Esophagus (tissue), 2 donors: Measurements from ENCODE around the gene NEK11. TPM values are rescaled to one million over a fixed set of nuclear protein-coding genes. Genes with fewer than 3 reads are reported as not detected.
"Not testable (repeated sequence)": the region's sequence is repeated elsewhere in the genome, so short reads cannot be mapped to it uniquely, and the experiment has no call there.

Experiments
- H3K27ac ChIP-seq, 2 donors: one replicate each; pipeline ENCODE4 v1.5.1; 2013; ENCODE audit warnings: low read depth in 2 of 2, mild to moderate bottlenecking in 2 of 2, inconsistent platforms in 1 of 2, low read length in 1 of 2, moderate library complexity in 1 of 2
- H3K27me3 ChIP-seq, 2 donors: one replicate each; pipeline ENCODE4 v1.6.1; 2013; ENCODE audit warnings: low read length in 2 of 2, control low read depth in 1 of 2, mild to moderate bottlenecking in 1 of 2; ENCODE audit not compliant: insufficient read depth in 2 of 2, control insufficient read depth in 1 of 2
- H3K36me3 ChIP-seq, 2 donors: one replicate each; pipeline ENCODE4 v1.6.1; 2013; ENCODE audit warnings: low read length in 1 of 2; ENCODE audit not compliant: control insufficient read depth in 2 of 2, insufficient read depth in 2 of 2
- H3K4me1 ChIP-seq, 2 donors: one replicate each; pipeline ENCODE4 v1.6.1; 2013; ENCODE audit warnings: low read length in 1 of 2; ENCODE audit not compliant: control insufficient read depth in 2 of 2, insufficient read depth in 2 of 2
- H3K4me3 ChIP-seq, 2 donors: one replicate each; pipeline ENCODE4 v1.5.1; 2013; ENCODE audit warnings: low read length in 2 of 2, mild to moderate bottlenecking in 2 of 2, low read depth in 1 of 2, moderate library complexity in 1 of 2
- H3K9me3 ChIP-seq, 2 donors: one replicate each; pipeline ENCODE4 v1.6.1; 2013; ENCODE audit warnings: mild to moderate bottlenecking in 2 of 2, low read depth in 1 of 2, low read length in 1 of 2, moderate library complexity in 1 of 2; ENCODE audit not compliant: control insufficient read depth in 2 of 2, insufficient read depth in 1 of 2
- WGBS, 2 donors: extraction: QIAGEN DNeasy Blood & Tissue Kit; methylation state at CpG; one replicate each; pipeline ENCODE4 v1.1.7; 2013; 5-methylcytosine and 5-hydroxymethylcytosine counted together
- polyA plus RNA-seq, 2 donors: library from polyadenylated mRNA; stranded (reverse); fragments of 200-250 nt; gene quantifications; one replicate each; pipeline ENCODE4 v1.2.3, GENCODE V29; 2013
- donor health status: healthy with polysubstance abuse.
- donor health status: Bipolar disorder and iron deficiency.

The NEK11 gene
- polyA plus RNA-seq, 2 donors = 1.2 to 1.5 TPM

- H3K9me3 ChIP-seq = no peaks in the 10 kb centered on the region
- H3K27me3 ChIP-seq = no peaks in the 10 kb centered on the region
- no peaks in the 10 kb centered on the region for H3K4me1 ChIP-seq
- WGBS, 2 donors = 54 to 77% methylated on average over 1 of the region's 1 CpG
- H3K4me3 ChIP-seq = no peak overlapping the region
- no peak overlapping the region for H3K27ac ChIP-seq
- H3K36me3 ChIP-seq = no peaks in the 10 kb centered on the region
Measured at GRCh38 chr3:131036200-131036816, 9.6 kb downstream of the NEK11 start.

- no peaks in the 10 kb centered on the region for H3K4me1 ChIP-seq
- H3K27ac ChIP-seq = no peak overlapping the region
- no peaks in the 10 kb centered on the region for H3K27me3 ChIP-seq
- H3K36me3 ChIP-seq = no peaks in the 10 kb centered on the region
- no peak overlapping the region for H3K4me3 ChIP-seq
- no peaks in the 10 kb centered on the region for H3K9me3 ChIP-seq
- WGBS, 2 donors = 94 to 99% methylated on average over 5 of the region's 5 CpGs
Measured at GRCh38 chr3:131036986-131037385, 10.3 kb downstream of the NEK11 start.

- Histone ChIP-seq H3K9me3 (no peaks in the 10 kb centered on the region), H3K27ac (no peak overlapping the region), H3K4me1 (no peaks in the 10 kb centered on the region), H3K4me3 (no peak overlapping the region), H3K36me3 (no peaks in the 10 kb centered on the region), H3K27me3 (no peaks in the 10 kb centered on the region)
- 66 to 72% methylated on average over 2 of the region's 2 CpGs for WGBS, 2 donors
Measured at GRCh38 chr3:131038326-131038725, 11.6 kb downstream of the NEK11 start.

GRCh38 chr3:131042271-131042985 lies 15.8 kb downstream of the NEK11 start:
- H3K4me3 ChIP-seq, H3K4me1 ChIP-seq, H3K27me3 ChIP-seq, H3K36me3 ChIP-seq, H3K9me3 ChIP-seq, H3K27ac ChIP-seq: not testable (repeated sequence)
- WGBS, 2 donors = 77 to 81% methylated on average over 10 of the region's 10 CpGs

- WGBS, 2 donors = 98 to 99% methylated on average over 2 of the region's 2 CpGs
- Histone ChIP-seq H3K36me3 (no peaks in the 10 kb centered on the region), H3K4me1 (no peaks in the 10 kb centered on the region), H3K27me3 (no peaks in the 10 kb centered on the region), H3K4me3 (no peak overlapping the region), H3K9me3 (no peaks in the 10 kb centered on the region), H3K27ac (no peak overlapping the region)
Measured at GRCh38 chr3:131047582-131047981, 20.9 kb downstream of the NEK11 start.

- Histone ChIP-seq H3K27me3 (no peaks in the 10 kb centered on the region), H3K9me3 (no peaks in the 10 kb centered on the region), H3K4me3 (no peak overlapping the region), H3K4me1 (no peaks in the 10 kb centered on the region), H3K27ac (no peak overlapping the region), H3K36me3 (no peaks in the 10 kb centered on the region)
- WGBS, 2 donors = 87 to 93% methylated on average over 7 of the region's 7 CpGs
Measured at GRCh38 chr3:131048030-131048429, 21.4 kb downstream of the NEK11 start.

- WGBS, 2 donors = 69 to 76% methylated on average over 3 of the region's 3 CpGs
- H3K27ac ChIP-seq = no peak overlapping the region
- no peaks in the 10 kb centered on the region for H3K4me1 ChIP-seq
- no peaks in the 10 kb centered on the region for H3K27me3 ChIP-seq
- no peaks in the 10 kb centered on the region for H3K9me3 ChIP-seq
- no peak overlapping the region for H3K4me3 ChIP-seq
- no peaks in the 10 kb centered on the region for H3K36me3 ChIP-seq
Measured at GRCh38 chr3:131050001-131050400, 23.3 kb downstream of the NEK11 start.

GRCh38 chr3:131053043-131053859 lies 26.6 kb downstream of the NEK11 start:
- H3K36me3 ChIP-seq = no peaks in the 10 kb centered on the region
- no peaks in the 10 kb centered on the region for H3K9me3 ChIP-seq
- H3K27ac ChIP-seq = no peak overlapping the region
- no peaks in the 10 kb centered on the region for H3K4me1 ChIP-seq
- H3K4me3 ChIP-seq = no peak overlapping the region
- 71 to 84% methylated on average over 3 of the region's 3 CpGs for WGBS, 2 donors
- no peaks in the 10 kb centered on the region for H3K27me3 ChIP-seq

GRCh38 chr3:131067983-131068382 lies 41.3 kb downstream of the NEK11 start:
- Histone ChIP-seq H3K9me3 (no peaks in the 10 kb centered on the region), H3K27ac (no peak overlapping the region), H3K27me3 (no peaks in the 10 kb centered on the region), H3K36me3 (no peaks in the 10 kb centered on the region), H3K4me1 (no peaks in the 10 kb centered on the region), H3K4me3 (no peak overlapping the region)
